ENCODE data around the gene KIAA1614.

The KIAA1614 gene

GRCh38 chr1:180941518-180942275 is 29.0 kb downstream of the KIAA1614 start:
- DNase-seq (ENCODE audit: low read depth in 2 of 3, low spot score in 2 of 3) = no peak

- DNase-seq (ENCODE audit: low read depth in 2 of 3, low spot score in 2 of 3) = no peak
Measured at GRCh38 chr1:180945151-180945550, 32.5 kb downstream of the KIAA1614 start.

- DNase-seq (ENCODE audit: low read depth in 2 of 3, low spot score in 2 of 3) = no peak
Measured at GRCh38 chr1:180945551-180945950, 32.9 kb downstream of the KIAA1614 start.

- DNase-seq (ENCODE audit: low read depth in 2 of 3, low spot score in 2 of 3) = no peak
Measured at GRCh38 chr1:180946056-180946455, 33.4 kb downstream of the KIAA1614 start.

- no peak for DNase-seq (ENCODE audit: low read depth in 2 of 3, low spot score in 2 of 3)
Measured at GRCh38 chr1:180946541-180947498, 34.1 kb downstream of the KIAA1614 start.

GRCh38 chr1:180947499-180947885 is 34.8 kb downstream of the KIAA1614 start:
- no peak for DNase-seq (ENCODE audit: low read depth in 2 of 3, low spot score in 2 of 3)

- DNase-seq (ENCODE audit: low read depth in 2 of 3, low spot score in 2 of 3) = no peak
Measured at GRCh38 chr1:180947901-180948640, 35.4 kb downstream of the KIAA1614 start.

GRCh38 chr1:180948641-180949615 is 36.2 kb downstream of the KIAA1614 start:
- no peak for DNase-seq (ENCODE audit: low read depth in 2 of 3, low spot score in 2 of 3)

GRCh38 chr1:180949616-180950000 is 36.9 kb downstream of the KIAA1614 start:
- DNase-seq (ENCODE audit: low read depth in 2 of 3, low spot score in 2 of 3) = no peak

GRCh38 chr1:180950321-180950720 is 37.6 kb downstream of the KIAA1614 start:
- no peak for DNase-seq (ENCODE audit: low read depth in 2 of 3, low spot score in 2 of 3)

- DNase-seq (ENCODE audit: low read depth in 2 of 3, low spot score in 2 of 3) = no peak
Measured at GRCh38 chr1:180951186-180951745, 38.6 kb downstream of the KIAA1614 start.

- no peak for DNase-seq (ENCODE audit: low read depth in 2 of 3, low spot score in 2 of 3)
Measured at GRCh38 chr1:180951836-180952656, 39.3 kb downstream of the KIAA1614 start.

GRCh38 chr1:180952657-180953013 is 39.9 kb downstream of the KIAA1614 start:
- DNase-seq (ENCODE audit: low read depth in 2 of 3, low spot score in 2 of 3) = no peak

GRCh38 chr1:180953291-180954004 is 40.8 kb downstream of the KIAA1614 start:
- DNase-seq (ENCODE audit: low read depth in 2 of 3, low spot score in 2 of 3) = no peak

GRCh38 chr1:180954005-180954800 is 41.5 kb downstream of the KIAA1614 start:
- DNase-seq (ENCODE audit: low read depth in 2 of 3, low spot score in 2 of 3) = peak; percentile 11 to 32 (median 27)

GRCh38 chr1:180954801-180955165 is 42.1 kb downstream of the KIAA1614 start:
- no peak for DNase-seq (ENCODE audit: low read depth in 2 of 3, low spot score in 2 of 3)

- DNase-seq (ENCODE audit: low read depth in 2 of 3, low spot score in 2 of 3) = no peak
Measured at GRCh38 chr1:180956028-180956640, 43.4 kb downstream of the KIAA1614 start.

Measured in activated CD8-positive, alpha-beta memory T cell treated with anti-CD3 and anti-CD28 coated beads for 48 hours (primary cell).